Smooth muscle cell (in vitro differentiated cells): ENCODE data around the gene RTN4R. TPM values are rescaled to one million over a fixed set of nuclear protein-coding genes. Genes with fewer than 3 reads are reported as not detected.
A peak's percentile ranks its signal among the peaks of the same experiment; 100 is the strongest.

ENCODE experiments used
- DNase-seq: peaks from one replicate; lab custom pipeline; 2025; ENCODE audit not compliant: unreplicated experiment; lab: John Stamatoyannopoulos, UW
- H2AFZ ChIP-seq: fragments of 200-600 bp; sonication (generic); 2 replicates; pipeline ENCODE4 v1.6.0; 2016; ENCODE audit warnings: antibody characterized with exemption, low read depth, mild to moderate bottlenecking
- H3F3A ChIP-seq: fragments of 200-600 bp; sonication (generic); 2 replicates; pipeline ENCODE4 v1.6.0; 2017; ENCODE audit warnings: antibody characterized with exemption, low read depth
- H3K27ac ChIP-seq: fragments of 200-600 bp; sonication (generic); 2 replicates; pipeline ENCODE4 v1.5.1; 2016; ENCODE audit warnings: low read depth, mild to moderate bottlenecking
- H3K27me3 ChIP-seq: fragments of 200-600 bp; sonication (generic); 2 replicates; pipeline ENCODE4 v1.6.1; 2016; ENCODE audit warnings: low read depth, mild to moderate bottlenecking
- H3K36me3 ChIP-seq: fragments of 200-600 bp; sonication (generic); 2 replicates; pipeline ENCODE4 v1.5.1; 2016; ENCODE audit warnings: low read depth
- H3K4me1 ChIP-seq: fragments of 200-600 bp; sonication (generic); 2 replicates; pipeline ENCODE4 v1.5.1; 2016; ENCODE audit warnings: low read depth
- H3K4me2 ChIP-seq: fragments of 200-600 bp; sonication (generic); 2 replicates; pipeline ENCODE4 v1.6.0; 2016; ENCODE audit warnings: mild to moderate bottlenecking
- H3K4me3 ChIP-seq: fragments of 200-600 bp; sonication (generic); 2 replicates; pipeline ENCODE4 v1.5.1; 2016; ENCODE audit warnings: mild to moderate bottlenecking
- H3K79me2 ChIP-seq: fragments of 200-600 bp; sonication (generic); 2 replicates; pipeline ENCODE4 v1.6.0; 2016; ENCODE audit warnings: low read depth, mild to moderate bottlenecking
- H3K9ac ChIP-seq: fragments of 200-600 bp; sonication (generic); 2 replicates; pipeline ENCODE4 v1.6.0; 2016; ENCODE audit warnings: low read depth
- H3K9me3 ChIP-seq: fragments of 200-600 bp; sonication (generic); replicated peaks from 2 replicates; pipeline ENCODE4 v1.5.1; 2016; ENCODE audit warnings: low read depth
- H4K20me1 ChIP-seq: fragments of 200-600 bp; sonication (generic); 2 replicates; pipeline ENCODE4 v1.6.0; 2016; ENCODE audit warnings: low read depth
- CTCF ChIP-seq: fragments of 200-600 bp; sonication (generic); IDR thresholded peaks from 2 replicates; pipeline ENCODE4 v1.5.1; 2017; ENCODE audit warnings: borderline replicate concordance, mild to moderate bottlenecking, antibody characterized with exemption; ENCODE audit not compliant: insufficient read depth, poor library complexity, severe bottlenecking
- WGBS: methylation state at CpG from one replicate; pipeline ENCODE4 v1.1.7; 2016; ENCODE audit warnings: low lambda C conversion rate; 5-methylcytosine and 5-hydroxymethylcytosine counted together
- polyA plus RNA-seq: library from polyadenylated mRNA; unstranded; fragments of >200 nt; fragmentation: Nextera tagmentation; extraction: Ambion mirVana; gene quantifications from 2 replicates; pipeline ENCODE4 v1.2.1, GENCODE V29; 2016
- total RNA-seq: library from RNA; depleted of rRNA; stranded (reverse); fragments of >200 nt; gene quantifications from 2 replicates; pipeline ENCODE4 v1.2.3, GENCODE V29; 2014

Gene RTN4R
- total and polyA plus RNA-seq, 2 experiments from 2014 or later: 1.8 to 4.7 TPM

- Histone ChIP-seq H4K20me1 (no peaks in the 10 kb centered on the region), H3K9me3 (no peaks in the 10 kb centered on the region), H3F3A (no peaks in the 10 kb centered on the region), H3K4me3 (no peak overlapping the region), H3K27ac (no peak overlapping the region), H3K4me1 (no peaks in the 10 kb centered on the region), H3K4me2 (no peak overlapping the region), H2AFZ (no peak overlapping the region), H3K9ac (no peak overlapping the region), H3K36me3 (no peaks in the 10 kb centered on the region), H3K79me2 (no peaks in the 10 kb centered on the region), H3K27me3 (no peaks in the 10 kb centered on the region)
- no peak for DNase-seq
- WGBS: 92% methylated on average over 3 of the region's 8 CpGs
- TF ChIP-seq CTCF: no peak
Observed at GRCh38 chr22:20259327-20259688, 8.8 kb downstream of the RTN4R start.

- Histone ChIP-seq H4K20me1 (no peaks in the 10 kb centered on the region), H3K4me3 (no peak overlapping the region), H3F3A (no peaks in the 10 kb centered on the region), H3K27me3 (no peaks in the 10 kb centered on the region), H3K4me1 (no peaks in the 10 kb centered on the region), H3K9me3 (no peaks in the 10 kb centered on the region), H3K36me3 (no peaks in the 10 kb centered on the region), H3K9ac (no peak overlapping the region), H3K4me2 (no peak overlapping the region), H2AFZ (no peak overlapping the region), H3K79me2 (no peaks in the 10 kb centered on the region), H3K27ac (no peak overlapping the region)
- 94% methylated on average over 18 of the region's 18 CpGs for WGBS
- peak; percentile 34 for TF ChIP-seq CTCF
- no peak for DNase-seq
Observed at GRCh38 chr22:20258584-20259326, 9.4 kb downstream of the RTN4R start.

GRCh38 chr22:20258021-20258299 is 10.2 kb downstream of the RTN4R start:
- Histone ChIP-seq H3K27me3 (no peaks in the 10 kb centered on the region), H3F3A (no peaks in the 10 kb centered on the region), H3K9me3 (no peaks in the 10 kb centered on the region), H3K4me2 (no peak overlapping the region), H3K9ac (no peak overlapping the region), H2AFZ (no peak overlapping the region), H3K79me2 (no peaks in the 10 kb centered on the region), H3K27ac (no peak overlapping the region), H3K4me1 (no peaks in the 10 kb centered on the region), H4K20me1 (no peaks in the 10 kb centered on the region), H3K36me3 (no peaks in the 10 kb centered on the region), H3K4me3 (no peak overlapping the region)
- 92% methylated on average over 4 of the region's 4 CpGs for WGBS
- TF ChIP-seq CTCF: no peak
- DNase-seq: no peak
